ENCODE data around the gene UTS2. TPM values are rescaled to one million over a fixed set of nuclear protein-coding genes. Genes with fewer than 3 reads are reported as not detected.

Gene UTS2
- total and polyA plus RNA-seq, 4 donors = 0.28 TPM; not detected in 3

- no peak for TF ChIP-seq RAD21 (IDR thresholded peaks at IDR 0.05)
- no peak for TF ChIP-seq HNF4A (conservative IDR thresholded peaks at IDR 0.05)
- TF ChIP-seq TAF1 (conservative IDR thresholded peaks at IDR 0.05) = no peak
- TF ChIP-seq EGR1 (IDR thresholded peaks at IDR 0.05; ENCODE audit: low read depth in 2 of 2) = no peak
- TF ChIP-seq JUND (IDR thresholded peaks at IDR 0.05) = no peak
- no peak for TF ChIP-seq FOXA2 (IDR thresholded peaks at IDR 0.05)
- no peak for TF ChIP-seq NR2F2 (IDR thresholded peaks at IDR 0.05)
- no peak for TF ChIP-seq RXRA (IDR thresholded peaks at IDR 0.05)
Observed at GRCh38 chr1:7893529-7894180, 40.8 kb upstream of the UTS2 start (continued).

- 66% methylated on average over 9 of the region's 9 CpGs for whole genome bisulfite sequencing
- Histone ChIP-seq H3K4me3 (ENCODE audit: low read depth in 1 of 3, low read length in 3 of 3) (no peak overlapping the region), H3K4me1 (ENCODE audit: control insufficient read depth in 4 of 4, insufficient read depth in 4 of 4, low read length in 3 of 4) (no peaks in the 10 kb centered on the region), H3K36me3 (ENCODE audit: control insufficient read depth in 4 of 4, insufficient read depth in 3 of 4, low read depth in 1 of 4, low read length in 3 of 4) (no peaks in the 10 kb centered on the region), H3K27ac (ENCODE audit: low read depth in 1 of 2, low read length in 2 of 2) (no peak overlapping the region), H3K27me3 (ENCODE audit: control insufficient read depth in 4 of 4, insufficient read depth in 4 of 4, low read length in 3 of 4) (peaks cover 0 to 5% (median 2%) of the 10 kb centered on the region in 4 donors), H3K9ac (ENCODE audit: low read depth in 1 of 2, low read length in 2 of 2) (no peak overlapping the region), H3K9me3 (ENCODE audit: control insufficient read depth in 4 of 4, low read length in 3 of 4) (no peaks in the 10 kb centered on the region)
- DNase-seq (ENCODE audit: low spot score) = no peak
- TF ChIP-seq HNF4G (IDR thresholded peaks at IDR 0.05) = no peak
Observed at GRCh38 chr1:7891804-7892203, 38.9 kb upstream of the UTS2 start.

GRCh38 chr1:7890853-7891252 is 38.0 kb upstream of the UTS2 start:
- H3K4me1 ChIP-seq (ENCODE audit: control insufficient read depth in 4 of 4, insufficient read depth in 4 of 4, low read length in 3 of 4) = peaks cover 0 to 1% (median 0%) of the 10 kb centered on the region in 4 donors
- no peak for DNase-seq (ENCODE audit: low spot score)
- H3K27me3 ChIP-seq (ENCODE audit: control insufficient read depth in 4 of 4, insufficient read depth in 4 of 4, low read length in 3 of 4) = peaks cover 0 to 5% (median 2%) of the 10 kb centered on the region in 4 donors
- H3K9me3 ChIP-seq (ENCODE audit: control insufficient read depth in 4 of 4, low read length in 3 of 4) = no peaks in the 10 kb centered on the region
- no peak for TF ChIP-seq ZBTB33 (IDR thresholded peaks at IDR 0.05)
- no peak for TF ChIP-seq NR2F2 (IDR thresholded peaks at IDR 0.05)
- no peak for TF ChIP-seq REST (IDR thresholded peaks at IDR 0.05)
- TF ChIP-seq MAX (IDR thresholded peaks at IDR 0.05) = no peak
- TF ChIP-seq HNF4G (IDR thresholded peaks at IDR 0.05) = no peak
- H3K36me3 ChIP-seq (ENCODE audit: control insufficient read depth in 4 of 4, insufficient read depth in 3 of 4, low read depth in 1 of 4, low read length in 3 of 4) = no peaks in the 10 kb centered on the region
- no peak overlapping the region for H3K27ac ChIP-seq (ENCODE audit: low read depth in 1 of 2, low read length in 2 of 2)
- 98% methylated on average over 2 of the region's 2 CpGs for WGBS
- H3K9ac ChIP-seq (ENCODE audit: low read depth in 1 of 2, low read length in 2 of 2) = no peak overlapping the region
- H3K4me3 ChIP-seq (ENCODE audit: low read depth in 1 of 3, low read length in 3 of 3) = no peak overlapping the region

Measured in liver (tissue), 9 donors.